ENCODE results near the gene RTN4RL2.

The RTN4RL2 gene

GRCh38 chr11:57493507-57494503 lies 33.5 kb downstream of the RTN4RL2 start:
- no CpG with 5 or more reads among the region's 15 CpGs for WGBS (ENCODE audit: extremely low coverage, insufficient coverage, low lambda C conversion rate)
- no peaks in the 10 kb centered on the region for H3K36me3 ChIP-seq (ENCODE audit: control insufficient read depth, insufficient read depth, low read length)
- no peak overlapping the region for H3K27ac ChIP-seq (ENCODE audit: low read depth, low read length)

GRCh38 chr11:57496109-57496820 lies 35.9 kb downstream of the RTN4RL2 start:
- no peaks in the 10 kb centered on the region for H3K27me3 ChIP-seq (ENCODE audit: insufficient read depth, low read length, poor library complexity)
- H2BK15ac ChIP-seq (replicated peaks; ENCODE audit: low read depth), result no peak overlapping the region
- H4K5ac ChIP-seq (ENCODE audit: low read length), result no peak overlapping the region
- H3K27ac ChIP-seq (ENCODE audit: low read depth, low read length), result no peak overlapping the region
- H2BK5ac ChIP-seq (ENCODE audit: low read length), result no peak overlapping the region
- no peak overlapping the region for H3K4me2 ChIP-seq (ENCODE audit: low read length)
- no peak overlapping the region for H3K18ac ChIP-seq (ENCODE audit: low read length)
- no peak overlapping the region for H3K4me3 ChIP-seq (ENCODE audit: low read length)
- no peak overlapping the region for H2BK120ac ChIP-seq (ENCODE audit: low read depth, low read length)
- H3K4me1 ChIP-seq (ENCODE audit: control insufficient read depth, low read depth, low read length), result peaks cover 12% of the 10 kb centered on the region
- H3K79me2 ChIP-seq (ENCODE audit: control insufficient read depth, insufficient read depth, low read length), result no peaks in the 10 kb centered on the region
- H3K9ac ChIP-seq (ENCODE audit: low read length), result no peak overlapping the region
- WGBS (ENCODE audit: extremely low coverage, insufficient coverage, low lambda C conversion rate), result no CpG with 5 or more reads among the region's 9 CpGs
- H3K56ac ChIP-seq (ENCODE audit: low read length), result peak overlapping the region; percentile 30
- no peak overlapping the region for H3K23ac ChIP-seq (ENCODE audit: low read length)
- no peak overlapping the region for H4K8ac ChIP-seq (ENCODE audit: low read depth, low read length)
- H3K79me1 ChIP-seq (ENCODE audit: low read length), result no peaks in the 10 kb centered on the region
- H3K36me3 ChIP-seq (ENCODE audit: control insufficient read depth, insufficient read depth, low read length), result no peaks in the 10 kb centered on the region
- no peak overlapping the region for H3K4ac ChIP-seq (ENCODE audit: low read depth, low read length)
- no peak for DNase-seq
- peak overlapping the region; percentile 20 for H2AK5ac ChIP-seq (ENCODE audit: low read length)

More at GRCh38 chr11:57493507-57494503, 33.5 kb downstream of the RTN4RL2 start:
- Histone ChIP-seq H3K4ac (ENCODE audit: low read depth, low read length) (peak overlapping the region; percentile 93), H3K4me2 (ENCODE audit: low read length) (no peak overlapping the region), H3K79me2 (ENCODE audit: control insufficient read depth, insufficient read depth, low read length) (no peaks in the 10 kb centered on the region), H3K23ac (ENCODE audit: low read length) (no peak overlapping the region), H2BK5ac (ENCODE audit: low read length) (peak overlapping the region; percentile 91), H3K79me1 (ENCODE audit: low read length) (no peaks in the 10 kb centered on the region), H2BK120ac (ENCODE audit: low read depth, low read length) (peak overlapping the region; percentile 55), H3K27me3 (ENCODE audit: insufficient read depth, low read length, poor library complexity) (no peaks in the 10 kb centered on the region), H4K5ac (ENCODE audit: low read length) (peak overlapping the region; percentile 42), H3K9ac (ENCODE audit: low read length) (peak overlapping the region; percentile 42), H3K56ac (ENCODE audit: low read length) (peak overlapping the region; percentile 82), H4K8ac (ENCODE audit: low read depth, low read length) (no peak overlapping the region), H2BK15ac (replicated peaks; ENCODE audit: low read depth) (no peak overlapping the region), H3K18ac (ENCODE audit: low read length) (peak overlapping the region; percentile 11), H3K4me1 (ENCODE audit: control insufficient read depth, low read depth, low read length) (peaks cover 5% of the 10 kb centered on the region), H3K4me3 (ENCODE audit: low read length) (no peak overlapping the region), H2AK5ac (ENCODE audit: low read length) (peak overlapping the region; percentile 83)
- DNase-seq, result peak; percentile 95

- no peak overlapping the region for H3K23ac ChIP-seq (ENCODE audit: low read length)
- no peak overlapping the region for H3K4me3 ChIP-seq (ENCODE audit: low read length)
- no peaks in the 10 kb centered on the region for H3K79me2 ChIP-seq (ENCODE audit: control insufficient read depth, insufficient read depth, low read length)
- no peak overlapping the region for H3K4ac ChIP-seq (ENCODE audit: low read depth, low read length)
- no peak overlapping the region for H3K18ac ChIP-seq (ENCODE audit: low read length)
- H3K79me1 ChIP-seq (ENCODE audit: low read length), result no peaks in the 10 kb centered on the region
- H3K27ac ChIP-seq (ENCODE audit: low read depth, low read length), result no peak overlapping the region
- no peak overlapping the region for H3K4me2 ChIP-seq (ENCODE audit: low read length)
- H3K56ac ChIP-seq (ENCODE audit: low read length), result no peak overlapping the region
- no peaks in the 10 kb centered on the region for H3K27me3 ChIP-seq (ENCODE audit: insufficient read depth, low read length, poor library complexity)
- H3K4me1 ChIP-seq (ENCODE audit: control insufficient read depth, low read depth, low read length), result peaks cover 12% of the 10 kb centered on the region
- no peak overlapping the region for H4K8ac ChIP-seq (ENCODE audit: low read depth, low read length)
- no peak overlapping the region for H3K9ac ChIP-seq (ENCODE audit: low read length)
- no peak for DNase-seq
- H2BK5ac ChIP-seq (ENCODE audit: low read length), result no peak overlapping the region
- H2BK15ac ChIP-seq (replicated peaks; ENCODE audit: low read depth), result no peak overlapping the region
- H2AK5ac ChIP-seq (ENCODE audit: low read length), result no peak overlapping the region
- H3K36me3 ChIP-seq (ENCODE audit: control insufficient read depth, insufficient read depth, low read length), result no peaks in the 10 kb centered on the region
- no peak overlapping the region for H4K5ac ChIP-seq (ENCODE audit: low read length)
- WGBS (ENCODE audit: extremely low coverage, insufficient coverage, low lambda C conversion rate), result no CpG with 5 or more reads among the region's 15 CpGs
- H2BK120ac ChIP-seq (ENCODE audit: low read depth, low read length), result no peak overlapping the region
Measured at GRCh38 chr11:57497303-57498247, 37.2 kb downstream of the RTN4RL2 start.

DNA sequence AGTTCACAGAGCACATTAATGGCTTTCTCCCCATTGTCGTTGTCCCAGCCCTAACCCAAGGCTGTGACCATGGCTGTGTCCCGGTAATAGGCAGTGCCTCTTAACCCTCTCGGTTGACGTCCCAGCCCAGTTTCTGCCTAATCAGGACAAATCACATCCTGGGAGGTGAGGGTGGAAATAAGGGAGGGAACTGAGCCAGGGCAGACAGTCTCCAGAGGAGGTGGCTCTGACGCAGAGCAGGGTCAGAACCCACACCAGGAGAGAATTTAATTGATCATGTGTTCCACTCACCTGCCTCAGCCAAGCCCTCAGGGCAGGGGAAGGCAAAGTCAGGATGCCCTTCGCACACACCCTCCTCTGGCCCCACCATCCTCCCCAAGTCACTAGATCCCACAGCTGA lies 38.2 kb downstream of the RTN4RL2 start:
- Histone ChIP-seq H3K36me3 (ENCODE audit: control insufficient read depth, insufficient read depth, low read length) (no peaks in the 10 kb centered on the region), H3K4me2 (ENCODE audit: low read length) (no peak overlapping the region), H3K27me3 (ENCODE audit: insufficient read depth, low read length, poor library complexity) (no peaks in the 10 kb centered on the region), H2BK15ac (replicated peaks; ENCODE audit: low read depth) (no peak overlapping the region), H3K56ac (ENCODE audit: low read length) (no peak overlapping the region), H2BK5ac (ENCODE audit: low read length) (no peak overlapping the region), H3K9ac (ENCODE audit: low read length) (no peak overlapping the region), H4K5ac (ENCODE audit: low read length) (no peak overlapping the region), H3K4me3 (ENCODE audit: low read length) (no peak overlapping the region), H3K18ac (ENCODE audit: low read length) (no peak overlapping the region), H3K27ac (ENCODE audit: low read depth, low read length) (no peak overlapping the region), H2BK120ac (ENCODE audit: low read depth, low read length) (no peak overlapping the region), H3K23ac (ENCODE audit: low read length) (no peak overlapping the region), H3K4me1 (ENCODE audit: control insufficient read depth, low read depth, low read length) (peaks cover 12% of the 10 kb centered on the region), H3K79me2 (ENCODE audit: control insufficient read depth, insufficient read depth, low read length) (no peaks in the 10 kb centered on the region), H3K4ac (ENCODE audit: low read depth, low read length) (no peak overlapping the region), H4K8ac (ENCODE audit: low read depth, low read length) (no peak overlapping the region), H3K79me1 (ENCODE audit: low read length) (no peaks in the 10 kb centered on the region), H2AK5ac (ENCODE audit: low read length) (no peak overlapping the region)
- DNase-seq, result no peak
- no CpG with 5 or more reads among the region's 6 CpGs for WGBS (ENCODE audit: extremely low coverage, insufficient coverage, low lambda C conversion rate)

DNA sequence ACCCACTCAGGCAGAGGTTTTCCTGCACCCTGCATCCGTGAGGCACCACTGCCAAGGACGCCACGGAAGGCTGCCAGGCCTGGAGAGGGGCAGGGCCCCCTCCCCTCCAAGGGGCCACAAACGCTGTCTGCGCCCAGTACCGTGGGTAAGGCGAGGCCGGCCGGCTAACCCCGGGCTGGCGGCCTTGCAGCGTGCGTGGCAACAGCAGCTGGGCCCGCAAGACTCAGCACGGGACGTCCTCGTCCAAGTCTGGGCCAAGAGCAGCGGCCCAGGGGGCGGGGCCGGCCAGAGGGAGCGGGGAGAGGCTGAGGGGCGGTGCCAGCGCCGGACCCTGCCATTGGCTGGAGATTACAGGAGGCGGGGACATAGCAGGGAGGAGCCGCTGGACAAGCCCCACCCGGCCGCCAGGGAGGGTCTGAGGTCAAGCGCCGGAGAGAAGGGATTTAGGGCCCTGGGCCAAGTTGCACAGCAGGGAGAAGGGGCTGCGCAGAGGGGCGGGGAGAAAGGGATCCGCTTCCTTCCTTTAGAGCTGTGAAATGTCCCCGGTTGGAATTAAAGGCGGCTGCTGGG lies 39.2 kb downstream of the RTN4RL2 start:
- Histone ChIP-seq H3K9ac (ENCODE audit: low read length) (peak overlapping the region; percentile 84), H3K56ac (ENCODE audit: low read length) (peak overlapping the region; percentile 92), H3K4me3 (ENCODE audit: low read length) (no peak overlapping the region), H3K4me2 (ENCODE audit: low read length) (peak overlapping the region; percentile 49), H3K4ac (ENCODE audit: low read depth, low read length) (no peak overlapping the region), H3K36me3 (ENCODE audit: control insufficient read depth, insufficient read depth, low read length) (no peaks in the 10 kb centered on the region), H3K27ac (ENCODE audit: low read depth, low read length) (peak overlapping the region; percentile 28), H3K27me3 (ENCODE audit: insufficient read depth, low read length, poor library complexity) (no peaks in the 10 kb centered on the region), H3K23ac (ENCODE audit: low read length) (no peak overlapping the region), H3K4me1 (ENCODE audit: control insufficient read depth, low read depth, low read length) (peaks cover 12% of the 10 kb centered on the region), H2BK15ac (replicated peaks; ENCODE audit: low read depth) (no peak overlapping the region), H2AK5ac (ENCODE audit: low read length) (no peak overlapping the region), H3K79me1 (ENCODE audit: low read length) (no peaks in the 10 kb centered on the region), H2BK5ac (ENCODE audit: low read length) (no peak overlapping the region), H4K5ac (ENCODE audit: low read length) (no peak overlapping the region), H3K79me2 (ENCODE audit: control insufficient read depth, insufficient read depth, low read length) (no peaks in the 10 kb centered on the region), H2BK120ac (ENCODE audit: low read depth, low read length) (no peak overlapping the region), H3K18ac (ENCODE audit: low read length) (no peak overlapping the region), H4K8ac (ENCODE audit: low read depth, low read length) (no peak overlapping the region)
- DNase-seq, result peak; percentile 98
- WGBS (ENCODE audit: extremely low coverage, insufficient coverage, low lambda C conversion rate), result no CpG with 5 or more reads among the region's 35 CpGs
